NOMO-1 treated with dmso at 0.1 percent for 144 hours (cell line): ENCODE results near the gene SRGAP3.

Source experiments
- DNase-seq: peaks from one replicate; lab custom pipeline; 2025; ENCODE audit not compliant: unreplicated experiment; lab: John Stamatoyannopoulos, UW

The SRGAP3 gene

DNA sequence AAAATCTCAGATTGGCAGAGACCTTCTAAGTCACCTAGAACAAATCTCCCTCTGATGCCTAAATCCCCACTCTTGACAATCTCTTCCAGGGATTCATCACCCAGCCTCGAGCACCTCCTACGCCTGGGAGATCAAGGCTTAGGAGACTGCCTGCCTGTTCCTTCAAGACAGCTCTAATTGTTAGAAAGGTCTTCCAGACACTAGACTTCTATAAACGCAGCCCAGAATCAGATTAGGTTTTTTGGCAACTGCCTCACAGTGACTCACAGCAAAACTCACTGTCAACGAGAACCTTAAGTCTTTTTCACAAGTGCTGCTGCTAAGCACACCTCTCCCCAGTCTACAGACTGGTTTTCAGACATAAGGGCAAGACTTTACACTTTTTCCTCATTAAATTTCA lies 23.1 kb downstream of the SRGAP3 start:
- DNase-seq, result no peak

DNA sequence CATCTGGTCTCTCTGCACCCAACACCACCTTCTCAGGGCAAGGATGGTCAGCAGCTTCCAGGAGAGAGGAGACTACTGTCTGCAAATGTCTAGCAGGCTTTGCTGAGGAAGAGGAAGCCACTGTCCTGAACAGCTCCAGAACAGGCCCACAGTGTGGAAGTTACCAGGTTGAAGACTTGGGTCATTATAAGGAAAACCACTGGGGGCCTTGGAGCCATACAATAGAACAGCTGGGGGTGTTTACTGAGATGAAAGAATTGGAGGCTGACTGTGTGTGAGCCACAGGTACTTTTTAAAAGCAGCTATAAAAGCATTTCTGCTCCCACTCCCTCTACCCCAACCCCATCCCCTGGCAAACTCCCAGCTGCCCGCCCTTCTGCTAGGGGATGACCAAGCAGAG lies 24.2 kb downstream of the SRGAP3 start:
- no peak for DNase-seq

DNA sequence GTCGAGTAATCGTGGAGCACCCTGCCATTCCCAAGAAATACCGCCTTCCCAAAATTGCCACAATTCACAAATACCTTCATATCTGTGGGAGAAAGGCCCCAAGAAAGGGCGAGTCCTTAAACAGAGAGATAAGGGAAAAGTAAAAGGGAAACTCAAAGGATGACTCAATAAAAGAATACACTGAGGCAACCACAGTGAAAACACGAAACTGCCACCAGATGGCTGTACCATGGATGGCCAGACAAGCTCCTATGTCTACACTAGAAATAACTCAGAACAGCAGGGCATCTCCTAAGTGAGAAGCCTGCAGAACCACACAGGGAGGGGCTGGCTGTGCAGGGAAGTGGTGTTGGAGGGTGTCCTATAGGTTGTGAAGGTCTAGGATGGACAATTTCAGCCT lies 25.0 kb downstream of the SRGAP3 start:
- DNase-seq, result no peak

DNA sequence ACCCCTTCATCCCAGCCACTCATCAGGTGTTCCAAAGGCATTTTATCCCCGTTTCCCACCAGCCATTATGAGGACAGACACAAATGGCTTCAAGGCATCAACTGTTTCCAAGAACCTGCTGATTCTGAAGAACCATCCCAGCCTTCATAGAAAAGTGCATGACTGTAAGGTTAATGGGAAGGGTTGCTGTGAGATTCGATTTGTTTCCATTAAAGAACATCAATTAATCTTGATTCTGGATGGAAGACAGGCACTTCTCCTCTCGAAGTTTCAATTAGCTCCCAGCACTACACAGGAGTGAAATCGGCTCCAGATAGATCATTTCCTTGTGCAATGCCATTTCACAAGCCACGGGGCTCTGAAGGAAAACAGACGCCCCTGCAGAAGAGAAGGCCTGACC lies 25.8 kb downstream of the SRGAP3 start:
- no peak for DNase-seq

DNA sequence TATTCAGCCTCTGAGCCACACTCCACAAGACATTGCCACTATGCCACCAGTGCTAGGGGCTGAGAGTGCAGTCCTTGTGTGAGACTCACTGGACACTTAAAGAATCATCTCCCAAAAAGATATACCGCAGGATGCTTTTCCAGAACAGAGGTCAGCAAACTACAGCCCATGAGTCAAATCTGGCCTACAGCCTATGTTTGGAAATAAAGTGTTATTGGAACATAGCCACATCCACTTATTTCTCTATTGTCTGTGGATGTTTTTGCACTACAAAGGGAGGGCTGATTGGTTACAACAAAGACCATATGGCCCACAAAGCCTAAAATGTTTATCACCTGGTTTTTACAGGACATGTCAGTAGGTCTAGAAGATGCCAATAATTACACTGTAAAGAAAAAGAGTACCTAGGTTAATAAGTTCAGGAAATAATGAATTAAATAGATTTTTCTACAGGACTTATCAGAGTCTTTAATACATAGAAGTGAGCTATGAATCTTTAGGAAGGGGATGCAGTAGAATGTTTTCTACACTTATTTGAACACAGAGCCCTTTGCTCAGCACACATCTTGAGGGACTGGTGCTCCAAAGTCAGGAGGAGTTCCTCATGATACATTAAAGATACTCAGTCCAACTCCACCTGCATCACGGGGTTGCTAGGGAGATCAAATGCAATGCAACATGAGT lies 26.3 kb downstream of the SRGAP3 start:
- DNase-seq, result no peak

DNA sequence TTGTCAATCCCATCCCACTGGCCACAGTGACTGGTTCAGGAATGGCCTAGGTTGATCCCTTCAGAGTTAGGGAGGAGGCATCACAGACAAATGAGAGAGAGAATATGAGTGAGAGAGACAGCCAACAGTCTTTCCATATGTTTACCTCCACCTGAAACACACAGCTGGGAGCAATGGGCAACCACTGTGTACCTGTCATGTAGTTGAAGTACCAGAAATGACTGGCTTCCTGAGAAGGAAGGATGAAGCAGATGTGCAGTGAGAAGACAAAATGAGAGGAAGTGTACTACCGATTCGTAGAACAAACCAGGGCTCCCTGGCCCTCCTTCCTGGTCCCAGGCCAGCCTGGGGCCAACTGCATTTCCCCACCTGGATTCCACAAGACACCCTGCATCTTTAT lies 27.4 kb downstream of the SRGAP3 start:
- no peak for DNase-seq

DNA sequence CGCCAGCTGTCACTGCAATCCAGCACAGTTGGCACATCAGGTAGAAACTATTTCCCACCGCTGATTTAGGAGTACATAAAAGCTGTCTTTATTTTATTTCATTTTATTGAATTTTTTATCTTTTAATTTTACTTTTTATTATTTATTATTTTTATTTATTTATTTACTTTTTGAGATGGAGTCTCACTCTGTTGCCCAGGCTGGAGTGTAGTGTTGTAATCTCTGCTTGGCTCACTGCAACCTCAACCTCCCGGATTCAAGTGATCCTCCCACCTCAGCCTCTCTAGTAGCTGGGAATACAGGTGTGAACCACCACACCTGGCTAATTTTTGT lies 31.0 kb downstream of the SRGAP3 start:
- no peak for DNase-seq

DNA sequence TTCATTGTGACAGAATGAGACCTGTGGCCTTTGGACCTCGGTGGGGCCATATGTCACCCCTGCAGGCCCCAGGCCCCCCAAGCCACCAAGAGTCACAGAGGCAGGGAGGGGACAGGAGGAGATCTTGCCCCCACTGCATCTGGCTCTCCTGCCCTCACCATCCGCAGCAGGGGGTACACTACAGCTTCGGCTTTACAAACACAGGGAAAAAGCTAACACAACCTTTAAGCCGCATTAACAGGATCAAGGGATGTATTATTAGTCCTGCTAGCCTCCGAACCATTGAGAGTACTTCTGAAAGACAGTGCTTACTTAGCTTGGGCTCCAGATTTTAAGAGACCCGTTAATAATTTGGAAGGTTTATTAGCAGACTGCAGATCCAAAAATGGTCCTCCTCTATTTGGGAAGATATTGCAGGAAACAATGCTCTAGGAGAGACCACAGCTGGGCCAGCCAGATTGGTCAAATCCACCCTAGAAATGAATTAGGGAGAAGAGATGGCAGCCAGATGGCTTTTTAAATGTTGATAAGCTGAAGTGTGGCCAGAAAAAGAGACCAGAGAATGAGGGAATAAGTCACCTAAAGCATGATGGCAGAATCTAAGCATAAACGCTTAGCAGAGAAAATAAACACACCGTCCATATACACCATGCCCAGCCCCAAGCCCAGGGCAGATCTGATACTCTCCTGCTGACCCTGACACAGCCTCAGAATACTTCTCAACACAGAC lies 31.5 kb downstream of the SRGAP3 start:
- no peak for DNase-seq

DNA sequence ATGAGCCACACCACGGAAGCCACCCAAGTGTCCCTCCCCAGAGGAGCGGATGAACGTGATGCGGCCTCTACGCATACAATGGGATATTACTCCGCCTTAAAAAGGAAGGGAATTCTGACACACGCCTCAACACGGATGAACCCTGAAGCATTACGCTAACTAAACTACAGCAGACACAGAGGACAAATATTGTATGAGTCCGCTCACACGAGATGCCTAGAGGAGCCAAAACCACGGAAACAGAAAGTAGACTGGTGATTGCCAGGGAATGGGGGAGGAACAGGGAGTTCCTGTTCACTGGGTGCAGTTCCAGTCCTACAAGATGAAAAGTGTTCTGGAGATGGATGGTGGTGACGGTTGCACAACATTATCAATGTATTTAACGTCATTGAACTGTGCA lies 32.7 kb downstream of the SRGAP3 start:
- DNase-seq, result no peak

DNA sequence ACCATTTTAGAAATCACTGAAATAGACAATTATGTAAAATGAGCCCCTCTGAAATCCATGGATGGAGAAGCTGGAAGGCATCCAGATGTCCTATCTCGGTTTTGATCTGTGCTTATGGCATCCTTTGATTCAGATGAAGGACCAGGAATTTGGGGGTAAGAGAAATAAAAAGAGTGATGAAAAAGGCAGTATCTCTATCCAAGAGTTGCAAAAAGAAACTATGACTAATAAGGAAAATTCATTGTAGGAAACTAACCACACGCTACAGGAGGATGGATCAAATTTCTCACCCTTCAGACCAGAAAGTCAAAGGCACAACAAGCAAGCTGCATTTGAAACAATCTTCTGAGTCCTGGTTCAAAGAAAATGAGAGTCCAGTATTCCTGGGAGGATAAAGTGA lies 34.8 kb downstream of the SRGAP3 start:
- DNase-seq, result no peak

DNA sequence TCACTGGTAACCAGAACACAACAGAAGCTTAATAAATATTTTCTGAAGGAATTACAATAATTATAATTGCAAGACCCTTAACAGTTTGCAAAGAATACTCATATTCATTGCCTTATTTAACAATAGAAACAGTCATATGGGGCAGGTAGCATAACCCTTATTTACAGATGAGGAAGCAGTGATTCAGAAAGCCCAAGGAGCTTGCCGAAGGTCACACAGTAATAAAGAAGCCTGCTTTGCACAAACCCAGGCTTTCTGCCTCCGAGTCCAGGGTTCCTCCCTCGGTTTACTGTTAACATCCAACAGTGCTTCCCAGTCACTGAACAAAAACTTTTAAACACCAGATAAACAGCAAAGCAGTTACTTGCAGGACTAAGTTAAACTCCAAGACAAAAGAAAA lies 35.3 kb downstream of the SRGAP3 start:
- no peak for DNase-seq

DNA sequence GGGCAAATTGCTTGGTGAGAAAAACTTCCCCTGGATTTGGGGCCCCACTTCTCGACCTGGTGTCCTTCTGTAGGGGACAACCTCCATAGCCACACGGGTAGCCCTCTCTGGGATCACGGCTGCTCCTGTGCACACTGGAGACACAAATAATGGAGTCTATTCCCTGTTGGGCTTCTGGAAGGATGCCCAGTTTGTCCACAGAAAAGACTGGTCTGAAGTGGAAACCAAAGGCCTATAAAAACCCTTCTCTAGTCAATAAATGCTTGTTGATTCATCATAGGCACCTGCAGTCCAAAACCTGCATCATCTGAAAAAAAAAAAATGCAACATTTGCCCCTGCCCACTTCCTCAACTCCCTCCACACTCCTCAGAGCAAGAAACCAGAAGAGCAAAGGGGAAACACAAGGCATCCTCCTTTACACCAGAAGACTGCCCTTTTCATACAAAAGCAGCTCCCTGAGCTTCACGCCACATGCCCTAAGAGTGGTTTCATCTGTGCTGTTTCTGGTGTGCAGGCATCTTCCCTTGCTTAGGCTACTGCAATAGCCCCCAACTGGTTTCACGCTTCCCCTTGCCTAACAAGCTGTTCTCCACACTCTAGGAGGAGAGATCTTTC lies 36.3 kb downstream of the SRGAP3 start:
- DNase-seq, result no peak

DNA sequence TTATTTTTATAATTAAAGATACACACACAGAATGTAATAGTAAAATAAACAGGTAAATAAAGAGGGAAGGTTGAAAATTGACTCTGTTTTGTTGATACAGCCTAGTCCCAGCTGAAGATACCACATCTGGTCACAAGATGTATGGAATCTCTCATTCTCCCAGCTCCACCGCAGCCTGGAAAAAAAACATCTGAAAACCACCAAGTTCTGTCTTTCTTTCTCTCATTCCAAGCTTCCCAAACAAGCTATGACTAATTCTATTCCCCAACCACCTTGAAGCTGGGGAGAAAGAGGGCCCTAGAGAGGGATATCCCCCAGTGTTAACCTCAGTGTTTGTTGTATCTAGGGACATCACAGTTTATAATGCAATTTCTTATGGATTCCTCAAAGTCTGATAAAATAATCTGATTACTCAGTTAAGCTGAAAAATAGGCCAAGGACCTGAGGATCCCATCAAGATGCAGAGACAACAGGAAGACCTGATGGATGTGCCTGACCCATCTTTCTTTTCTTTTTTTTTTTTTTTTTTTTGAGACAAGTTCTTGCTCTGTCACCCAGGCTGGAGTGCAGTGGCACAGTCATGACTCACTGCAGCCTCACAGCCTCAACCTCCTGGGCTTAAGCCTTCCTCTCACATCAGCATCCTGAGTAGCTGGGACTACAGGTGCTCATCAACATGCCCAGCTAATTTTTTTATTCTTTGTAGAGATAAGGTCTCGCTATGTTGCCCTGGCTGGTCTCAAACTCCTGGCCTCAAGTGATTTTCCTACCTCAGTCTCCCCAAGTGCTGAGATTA lies 38.1 kb downstream of the SRGAP3 start:
- DNase-seq, result no peak

DNA sequence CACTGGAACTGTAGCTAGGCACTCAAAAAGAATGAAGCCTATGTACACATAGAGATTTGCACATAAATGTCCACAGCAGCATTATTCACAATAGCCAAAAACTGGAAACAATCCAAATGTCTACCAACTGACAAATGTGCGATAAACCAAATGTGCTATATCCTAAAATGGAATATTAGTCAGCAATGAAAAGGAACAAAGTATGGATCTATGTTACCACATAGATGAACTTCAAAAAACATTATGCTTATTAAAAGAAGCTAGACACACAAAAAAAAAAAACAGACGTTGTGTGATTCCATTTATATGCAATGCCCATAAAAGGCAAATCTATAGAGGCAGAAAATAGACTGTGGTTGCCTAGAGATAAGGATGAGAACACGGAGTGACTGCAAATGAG lies 39.7 kb downstream of the SRGAP3 start:
- no peak for DNase-seq

DNA sequence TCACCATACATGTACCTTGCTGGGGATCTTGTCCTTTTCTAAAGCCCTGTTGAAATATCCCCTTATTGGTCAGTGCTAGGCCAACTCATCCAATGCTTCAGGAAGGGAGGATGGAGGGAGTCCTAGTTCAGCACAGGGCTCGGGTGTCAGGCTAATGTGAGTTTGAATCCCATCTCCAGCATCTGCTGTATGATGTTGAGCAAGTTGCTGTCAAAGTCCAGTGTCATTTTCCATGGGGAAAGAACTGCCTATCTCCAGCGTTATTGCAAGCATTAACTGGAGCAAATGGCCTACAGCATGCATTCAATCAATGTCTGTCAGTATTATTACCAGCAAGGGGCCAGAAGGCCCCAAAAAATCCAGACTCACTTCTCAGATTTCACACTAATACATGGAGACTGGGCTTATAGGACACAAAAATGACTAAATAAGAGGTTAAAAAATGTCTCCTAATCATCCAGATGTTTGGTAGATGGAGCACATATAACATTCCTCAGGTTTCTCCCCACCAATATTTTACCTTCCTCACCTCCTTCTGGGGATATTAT lies 40.8 kb downstream of the SRGAP3 start:
- DNase-seq, result no peak

DNA sequence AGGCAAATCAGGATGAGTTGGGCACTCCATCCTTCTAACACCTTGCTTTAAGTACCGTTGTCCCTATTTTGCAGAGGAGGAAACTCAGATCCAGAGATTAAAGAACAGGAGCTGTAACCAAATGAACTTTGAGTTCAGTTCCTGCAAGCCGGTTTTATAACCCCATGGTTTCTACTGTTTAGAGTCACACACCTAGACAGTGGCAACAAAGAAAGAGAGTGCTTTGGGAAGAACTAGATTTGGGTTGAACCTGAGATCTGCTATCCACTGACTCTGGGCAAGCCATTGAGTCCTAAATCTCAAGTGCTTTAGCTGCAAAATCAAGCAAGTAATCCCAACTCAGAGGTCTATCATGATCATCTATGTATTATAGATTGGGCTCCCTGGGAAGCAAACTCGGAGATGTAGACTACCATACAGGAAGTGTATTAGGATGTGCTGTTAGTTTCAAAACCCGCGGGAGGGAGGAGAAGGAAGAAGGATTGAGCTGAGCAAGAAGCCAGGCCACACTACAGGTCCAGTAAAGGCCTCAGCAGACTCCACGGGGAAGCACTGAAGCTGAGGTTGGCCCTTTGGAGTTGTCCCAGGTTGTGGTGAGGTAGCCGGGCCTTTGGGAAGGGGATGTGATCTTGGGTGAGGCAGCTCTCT lies 42.2 kb downstream of the SRGAP3 start:
- no peak for DNase-seq

DNA sequence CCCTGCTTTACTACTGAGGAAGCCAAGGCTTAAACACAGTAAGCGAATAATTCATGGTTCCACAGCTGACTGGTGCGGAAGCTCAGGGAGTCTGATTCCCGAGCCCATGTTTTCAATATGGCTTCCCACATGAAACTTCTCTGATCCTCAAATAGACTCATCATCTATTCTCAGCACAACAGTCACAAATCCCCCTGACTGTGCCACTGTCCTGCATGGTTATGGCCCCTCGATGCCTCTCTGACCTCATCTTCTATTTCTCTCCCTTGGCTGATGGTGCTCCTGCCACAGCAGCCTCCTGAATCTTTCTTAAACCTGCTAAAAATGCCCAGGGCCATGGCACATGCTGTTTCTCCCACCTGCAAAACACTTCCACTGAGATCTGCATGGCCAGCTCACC lies 43.2 kb downstream of the SRGAP3 start:
- DNase-seq, result no peak

DNA sequence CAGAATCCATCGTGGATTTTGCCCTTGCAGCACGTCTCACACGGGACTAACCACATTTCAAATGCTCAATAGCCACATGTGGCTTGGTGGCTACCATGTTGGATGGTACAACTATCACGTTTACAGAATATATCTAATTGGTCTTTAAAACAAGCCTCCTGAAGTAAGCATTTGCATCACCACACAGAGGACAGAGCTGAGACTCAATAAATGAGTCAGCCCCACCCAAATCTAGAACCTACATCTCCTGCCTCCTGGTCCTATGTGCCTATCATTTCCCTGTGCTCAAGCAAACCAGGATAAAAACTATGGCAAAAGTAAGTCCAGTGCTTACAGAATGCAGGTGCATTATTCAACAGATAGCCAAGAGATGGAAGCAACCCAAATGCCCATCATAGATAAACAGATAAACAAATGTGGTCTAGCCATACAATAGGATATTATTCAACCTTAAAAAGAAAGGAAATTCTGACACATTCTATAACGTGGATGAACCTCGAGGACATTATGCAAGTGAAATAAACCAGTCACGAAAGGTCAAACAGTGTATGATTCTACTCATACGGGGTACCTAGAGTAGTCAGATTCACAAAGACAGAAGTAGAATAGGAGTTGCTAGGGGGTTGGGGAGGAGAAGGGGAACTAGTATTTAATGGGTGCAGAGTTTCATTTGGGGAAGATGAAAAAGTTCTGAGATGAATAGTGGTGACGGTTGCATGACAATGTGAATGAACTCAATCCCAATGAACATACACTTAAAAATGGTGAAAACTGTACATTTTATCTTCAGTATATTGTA lies 43.9 kb downstream of the SRGAP3 start:
- DNase-seq, result peak; percentile 5

DNA sequence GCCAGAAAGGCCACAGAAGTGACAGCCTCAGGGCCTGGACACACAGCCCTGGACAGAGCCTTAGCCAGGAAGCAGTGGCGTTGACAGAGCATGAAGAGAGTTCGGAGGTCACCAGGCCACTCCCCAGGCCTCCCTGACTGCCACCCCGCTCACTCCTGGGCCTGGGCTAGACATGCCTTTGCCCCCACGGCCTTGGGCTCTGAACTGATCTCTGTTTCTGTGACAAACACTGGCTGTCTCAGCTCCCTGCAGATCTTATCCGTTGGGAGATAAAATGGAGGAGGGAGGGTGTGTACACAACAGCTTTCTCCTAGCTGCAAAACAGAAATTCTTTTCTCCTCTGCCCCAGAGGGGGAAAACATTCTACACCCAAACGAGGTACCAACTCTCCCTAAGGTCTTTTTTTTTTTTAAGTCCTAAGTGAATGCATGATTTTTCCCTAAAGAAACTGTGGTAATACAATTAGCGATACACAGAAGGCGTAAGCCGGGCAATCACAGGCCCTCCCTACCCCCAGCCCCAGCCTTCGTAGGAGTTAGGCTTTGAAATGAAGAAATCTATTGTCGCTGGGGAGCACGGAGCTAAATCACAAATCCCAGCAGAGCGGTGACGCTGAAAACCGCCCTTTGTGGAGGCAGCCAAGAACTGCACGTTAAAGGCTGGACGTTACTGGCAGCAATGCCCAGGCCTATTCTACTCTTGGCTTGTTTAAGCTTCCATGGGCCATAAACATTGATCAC lies 45.0 kb downstream of the SRGAP3 start:
- DNase-seq, result no peak

DNA sequence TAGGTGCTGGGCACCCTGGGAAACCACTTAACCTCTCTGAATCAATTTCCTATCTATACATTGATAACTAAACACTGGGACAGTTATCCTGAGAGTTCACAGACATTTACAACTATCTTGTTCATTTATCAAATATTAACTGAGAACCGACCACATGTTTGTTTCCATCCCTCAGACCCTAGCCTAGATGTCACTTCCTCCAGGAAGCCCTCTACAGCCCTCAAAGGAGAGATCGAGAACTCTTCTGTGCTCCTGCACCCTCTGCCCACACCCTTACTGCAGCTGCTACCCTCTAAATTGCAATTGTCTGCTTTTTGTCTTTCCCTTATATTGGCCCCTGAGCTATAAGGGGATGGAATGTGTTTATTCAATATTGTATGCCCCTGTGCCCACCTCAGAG lies 46.1 kb downstream of the SRGAP3 start:
- DNase-seq, result no peak
